NK-92 (cell line): Measurements from ENCODE around the gene AMMECR1L.
"Not testable (repeated sequence)": the region's sequence is repeated elsewhere in the genome, so short reads cannot be mapped to it uniquely, and the experiment has no call there.

Source experiments
- DNase-seq: peaks from one replicate; lab custom pipeline; 2025; ENCODE audit not compliant: unreplicated experiment; lab: John Stamatoyannopoulos, UW

AMMECR1L gene

DNA sequence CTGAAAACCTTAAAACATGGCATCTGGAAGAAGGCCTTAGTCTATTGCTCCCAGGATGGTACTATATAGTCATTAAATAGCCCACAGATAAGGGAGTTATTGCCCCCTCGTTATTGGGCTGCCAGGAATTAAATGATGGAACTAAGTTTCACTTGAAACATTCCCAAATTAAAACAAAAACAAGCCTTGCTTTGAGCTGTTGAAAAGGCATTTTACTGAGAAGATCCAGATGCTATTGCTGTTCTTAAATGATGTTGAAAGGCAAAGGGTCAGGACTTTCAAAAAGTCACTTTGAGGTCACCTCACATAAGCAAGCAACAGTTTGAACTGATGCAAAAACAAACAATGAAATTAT, 2.0 kb upstream of the AMMECR1L start:
- DNase-seq: no peak

DNA sequence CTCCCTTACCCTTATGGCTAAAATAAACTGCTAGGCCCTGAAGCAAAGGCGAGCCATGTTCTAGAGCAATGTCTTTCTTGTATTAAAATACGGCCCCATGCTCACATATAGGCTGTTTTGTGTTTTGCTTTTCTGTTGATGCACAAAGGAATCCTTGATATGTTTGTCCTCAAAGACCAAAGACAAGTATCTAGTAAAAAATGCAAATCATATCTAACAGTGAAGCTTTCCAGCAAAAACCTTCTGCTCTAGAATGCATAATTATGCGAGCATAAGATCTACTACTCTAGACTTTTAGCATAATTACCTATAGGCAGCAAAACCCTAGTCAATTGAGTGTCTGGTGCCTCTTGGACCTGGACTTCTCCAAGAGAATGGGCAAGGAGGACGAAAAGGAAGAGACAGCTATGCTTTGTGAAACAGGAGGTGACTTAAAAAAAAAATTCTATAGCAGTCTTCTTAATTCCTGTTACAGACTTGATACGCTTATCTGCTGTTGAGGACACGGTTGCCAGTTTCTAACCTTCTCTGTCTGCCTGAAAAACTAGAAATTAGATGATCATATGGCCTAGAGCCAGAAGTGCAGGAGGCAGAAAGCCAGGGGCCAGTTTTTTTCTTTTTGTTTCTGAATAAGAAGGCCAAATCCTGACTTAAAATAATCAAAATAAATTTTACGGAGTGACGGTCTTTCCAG, 1.5 kb upstream of the AMMECR1L start:
- DNase-seq: no peak

DNA sequence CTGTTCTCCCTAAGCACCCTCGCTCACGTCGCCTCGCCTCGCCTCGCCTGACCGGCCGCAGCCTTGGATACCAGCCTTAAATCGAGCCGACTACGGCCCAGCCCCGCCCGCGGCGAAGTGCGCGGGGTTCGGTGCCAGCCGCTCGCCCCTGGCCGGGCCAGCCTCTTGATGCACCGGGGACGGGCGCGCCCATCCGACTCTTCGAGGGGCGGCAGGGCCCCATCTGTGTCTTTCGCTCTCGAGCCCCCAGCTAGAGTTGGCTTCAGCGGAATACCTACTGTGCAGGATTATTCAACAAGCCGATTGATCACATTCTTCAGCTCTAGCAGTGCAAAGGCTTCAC, 808 bp upstream of the AMMECR1L start:
- DNase-seq: not testable (repeated sequence)

DNA sequence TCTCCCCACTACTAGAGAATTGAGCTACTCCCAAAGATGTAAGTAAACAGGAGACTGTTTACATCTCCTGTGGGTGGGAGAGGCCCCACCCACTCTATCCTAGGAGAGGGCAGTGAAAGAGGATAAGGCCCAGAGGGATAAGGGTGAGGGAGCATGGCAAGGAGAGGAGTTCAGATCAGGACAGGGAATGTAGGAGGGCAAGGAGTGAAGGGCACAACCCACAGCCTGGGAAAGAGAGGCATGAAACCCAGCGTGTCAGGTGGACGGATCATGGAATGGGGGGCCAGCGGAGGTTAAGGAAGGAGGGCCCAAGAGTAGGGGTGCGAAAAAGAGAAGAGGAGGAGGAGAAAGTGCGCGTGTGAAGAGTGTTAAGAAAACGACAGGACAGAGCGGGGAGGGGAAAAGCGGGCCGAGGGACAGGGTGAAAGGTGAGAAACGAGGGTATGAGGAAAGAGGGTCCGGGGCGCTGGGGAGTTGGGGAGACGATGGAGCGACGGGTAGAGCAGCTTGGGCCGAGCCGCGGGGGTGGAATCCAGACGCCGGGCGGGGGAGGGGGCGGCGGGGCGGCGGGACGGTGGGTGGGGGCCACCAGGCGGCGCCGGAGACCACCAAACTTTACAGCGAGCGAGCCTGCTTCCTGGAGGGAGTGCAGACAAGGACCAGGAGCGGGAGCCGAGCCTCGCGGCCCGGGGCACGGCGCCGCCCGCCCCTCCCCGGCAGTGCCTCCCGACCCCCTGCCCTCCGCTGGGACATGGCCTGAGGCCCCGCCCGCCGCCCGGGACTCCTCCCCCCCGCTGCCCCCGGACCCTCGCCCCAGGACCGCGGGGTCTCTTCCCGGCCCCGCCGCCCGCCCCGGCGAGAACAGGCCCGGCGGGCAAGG, 655 bp downstream of the AMMECR1L start:
- DNase-seq: not testable (repeated sequence)

DNA sequence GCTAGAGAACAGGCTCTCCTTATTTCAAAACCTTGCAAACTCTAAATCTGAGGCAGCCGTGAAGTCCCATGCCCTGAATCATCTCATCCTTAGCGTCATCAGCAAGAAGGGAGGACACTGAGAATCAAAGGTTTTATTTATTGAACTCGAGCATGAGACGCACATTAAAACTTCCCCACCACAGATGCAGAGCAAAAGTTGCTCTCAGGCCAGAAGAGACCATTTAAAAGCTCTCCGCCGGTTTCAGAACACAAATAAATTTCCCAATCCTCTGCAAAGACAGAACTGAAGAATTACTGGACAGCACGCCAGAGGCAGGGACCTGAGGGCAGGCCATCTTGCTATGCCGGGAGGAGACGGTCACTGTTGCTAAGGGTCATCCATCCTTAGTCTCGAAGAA, 1.3 kb downstream of the AMMECR1L start:
- DNase-seq: no peak

DNA sequence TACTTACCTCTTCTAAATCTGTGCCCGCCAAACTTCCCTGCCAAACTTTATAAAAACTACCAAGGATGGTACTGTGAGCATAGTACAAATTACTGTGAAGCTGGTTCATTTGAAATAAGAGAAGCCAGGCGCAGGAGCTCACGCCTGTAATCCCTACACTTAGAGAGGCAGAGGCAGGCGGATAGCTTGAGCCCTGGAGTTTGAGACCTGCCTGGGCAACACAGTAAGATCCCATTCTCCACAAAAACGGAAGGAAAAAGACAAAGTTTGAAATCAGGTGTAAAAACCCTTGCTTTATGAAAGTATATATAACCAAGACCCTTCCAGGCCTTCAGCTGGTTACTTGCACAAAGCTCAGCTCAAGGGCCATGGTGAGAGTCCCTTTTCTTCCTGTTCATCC, 5.9 kb downstream of the AMMECR1L start:
- DNase-seq: no peak

DNA sequence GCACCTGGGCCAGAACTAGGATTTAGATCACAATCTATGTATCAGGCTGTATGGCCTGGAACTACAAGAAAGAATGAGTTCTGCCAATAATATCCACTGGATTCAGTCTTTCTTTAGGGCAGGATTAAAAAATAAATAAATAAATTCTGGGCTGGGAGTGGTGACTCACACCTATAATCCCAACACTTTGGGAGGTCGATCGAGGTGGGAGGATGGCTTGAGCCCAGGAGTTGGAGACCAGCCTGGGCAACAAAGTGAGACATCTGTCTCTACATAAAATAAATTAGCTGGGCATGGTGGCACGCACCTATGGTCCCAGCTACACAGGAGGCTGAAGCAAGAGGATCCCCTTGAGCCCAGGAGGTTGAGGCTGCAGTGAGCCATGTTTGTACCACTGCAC, 8.1 kb downstream of the AMMECR1L start:
- no peak for DNase-seq

DNA sequence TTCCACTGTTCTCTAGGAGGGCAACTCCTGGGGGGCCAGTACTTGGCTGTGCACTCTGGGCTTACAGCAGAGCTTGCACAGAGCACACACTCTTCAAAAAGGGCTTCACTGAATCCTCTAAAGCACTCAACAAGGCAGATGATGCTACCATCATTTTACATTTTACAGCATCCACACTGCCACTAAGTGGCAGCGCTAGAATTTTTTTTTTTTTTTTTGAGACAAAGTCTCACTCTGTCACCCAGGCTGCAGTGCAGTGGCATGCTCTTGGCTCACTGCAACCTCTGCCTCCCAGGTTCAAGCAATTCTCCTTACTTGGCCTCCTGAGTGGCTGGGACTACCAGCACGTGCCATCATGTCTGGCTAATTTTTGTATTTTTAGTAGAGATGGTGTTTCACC, 8.6 kb downstream of the AMMECR1L start:
- DNase-seq: no peak

DNA sequence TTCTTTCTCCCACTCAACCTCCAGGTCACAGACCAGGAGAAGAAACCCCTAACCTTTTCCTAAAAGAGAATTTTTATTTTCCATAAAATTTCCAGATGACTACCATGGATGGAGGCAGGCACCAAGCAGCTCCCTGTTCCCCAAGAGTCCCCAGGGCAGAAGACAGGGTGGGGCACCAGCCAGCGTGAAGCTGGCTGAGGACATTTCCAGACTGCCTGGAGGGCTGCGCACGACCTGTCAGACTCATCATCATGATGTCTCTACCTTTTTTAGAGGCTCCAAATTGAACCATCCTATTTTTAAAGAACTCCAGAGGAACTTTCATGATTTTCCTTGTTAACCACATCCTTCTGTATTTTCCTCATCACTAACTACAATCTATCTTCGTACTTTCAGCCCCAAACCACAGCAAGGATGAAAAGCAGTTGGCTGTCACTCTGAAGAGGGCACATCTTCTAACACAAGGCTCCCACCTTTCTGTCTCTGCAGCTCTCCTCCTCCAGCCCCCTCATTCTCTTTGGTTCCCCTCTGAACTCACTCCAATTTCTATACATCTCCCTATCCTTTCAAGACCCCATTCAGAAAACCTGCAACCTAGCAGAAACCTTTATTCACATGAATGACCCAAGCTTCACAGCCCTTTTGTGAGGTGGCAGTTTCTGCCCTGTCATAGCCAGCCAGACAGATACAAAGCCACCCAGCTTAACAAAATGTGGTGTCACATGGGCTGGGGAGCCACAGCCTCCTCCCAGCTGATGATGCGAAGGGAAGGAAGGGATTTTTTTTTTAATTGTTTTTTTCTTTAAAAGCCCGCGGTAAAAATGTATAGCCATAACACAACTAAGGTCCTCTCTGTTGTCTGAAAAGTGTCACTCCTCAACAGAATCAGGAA, 11.1 kb downstream of the AMMECR1L start:
- no peak for DNase-seq

DNA sequence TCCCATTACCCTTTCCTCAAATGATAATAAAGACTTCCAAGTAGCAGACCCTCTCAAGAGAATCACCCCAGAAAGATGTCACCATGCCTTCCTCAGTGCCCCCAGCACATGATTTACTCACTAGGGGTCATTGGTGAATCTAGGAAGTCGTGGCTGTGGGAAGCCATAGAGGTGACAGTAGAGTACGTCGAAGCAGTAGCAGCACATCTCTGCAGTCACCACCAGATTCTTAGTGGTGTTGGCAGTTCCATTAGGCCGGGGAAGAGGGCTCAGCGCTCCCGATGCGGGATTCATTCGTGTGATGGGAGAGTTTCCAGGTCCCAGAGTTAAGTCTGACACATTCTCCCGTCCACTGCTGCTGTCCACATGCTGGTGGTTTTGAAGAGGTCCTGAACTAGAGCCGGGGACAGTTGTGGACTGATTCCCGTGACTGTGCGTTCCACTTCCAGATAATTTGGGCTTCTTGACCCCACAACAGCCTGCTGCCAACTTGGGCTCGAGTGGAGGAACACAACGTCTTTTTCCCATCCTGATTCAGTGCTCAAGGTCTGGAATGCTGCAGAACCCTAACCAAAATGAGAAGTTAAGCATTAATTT, 12.0 kb downstream of the AMMECR1L start:
- no peak for DNase-seq

DNA sequence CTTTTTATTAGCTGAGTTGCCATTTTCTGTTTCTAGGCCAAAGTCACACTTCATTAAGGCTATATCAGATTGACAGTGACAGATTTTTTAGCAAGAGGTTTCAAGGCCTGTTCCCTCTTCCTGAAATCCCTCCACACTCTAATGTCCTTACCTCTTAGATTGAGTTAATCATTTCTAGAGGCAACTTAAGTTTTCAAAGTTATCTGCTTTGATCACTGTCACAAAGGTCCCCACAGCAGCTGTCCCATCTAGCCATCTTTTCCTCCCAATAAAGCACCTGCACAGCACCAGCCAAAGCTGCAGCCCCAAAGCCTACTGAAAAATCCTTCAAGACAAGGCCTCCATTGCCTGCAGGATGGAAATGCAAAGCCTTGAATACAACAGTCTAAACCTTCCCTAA, 13.4 kb downstream of the AMMECR1L start:
- no peak for DNase-seq

DNA sequence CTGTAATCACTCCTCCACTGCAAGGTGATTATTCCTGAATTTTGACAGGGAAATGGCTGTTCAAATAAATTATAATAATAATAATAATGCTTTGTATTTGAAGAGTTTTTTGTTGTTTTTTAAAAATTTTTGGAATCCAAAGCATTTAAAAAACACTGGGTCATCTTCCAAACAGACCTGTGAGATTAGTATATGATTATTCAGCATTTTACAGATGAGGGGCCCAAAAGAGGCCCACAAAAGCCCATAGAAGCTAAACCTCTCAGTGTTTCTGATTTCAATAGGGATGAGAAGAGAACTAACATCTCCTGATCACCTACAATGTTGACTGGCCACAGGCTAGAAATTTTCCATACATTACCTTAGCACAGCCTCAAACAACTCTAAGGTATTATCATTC, 19.8 kb downstream of the AMMECR1L start:
- DNase-seq: no peak

DNA sequence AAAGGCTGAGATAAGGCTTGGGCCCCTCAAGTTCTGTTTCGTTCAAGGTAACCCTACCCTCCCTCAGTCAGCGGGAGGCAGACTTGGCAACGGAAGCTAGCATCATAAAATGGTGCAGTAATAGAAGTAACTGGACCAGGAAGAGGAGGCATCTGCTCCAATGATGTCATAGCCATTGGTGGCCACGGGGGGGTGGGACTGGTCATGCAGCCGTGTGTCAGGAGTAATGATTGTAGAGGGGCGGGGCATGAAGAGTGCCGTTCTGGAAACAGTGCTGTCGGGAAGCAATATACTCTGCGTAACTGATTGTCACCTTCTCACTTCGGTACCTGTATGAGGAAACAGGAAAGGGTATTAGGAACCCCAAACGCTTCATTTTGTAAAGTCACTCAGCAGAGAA, 20.9 kb downstream of the AMMECR1L start:
- DNase-seq: no peak

DNA sequence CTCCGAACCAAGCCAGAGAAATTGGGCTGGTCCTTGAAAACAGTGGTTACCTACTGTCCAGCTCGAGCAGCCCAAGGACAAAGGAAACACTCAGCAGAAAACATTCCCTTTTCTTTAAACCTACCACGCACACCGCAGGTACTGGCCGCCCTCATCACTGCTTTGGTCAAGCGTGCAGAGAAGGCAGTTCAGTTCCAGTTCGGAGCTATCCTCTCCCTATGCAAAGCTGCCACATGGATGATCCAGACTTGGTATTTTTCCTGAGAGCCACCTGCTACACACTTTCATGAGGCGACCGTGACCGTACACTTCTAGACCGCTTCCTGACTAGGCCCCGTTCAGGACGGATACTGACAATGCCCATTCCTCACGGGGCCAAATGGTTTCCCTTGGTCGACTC, 23.5 kb downstream of the AMMECR1L start:
- DNase-seq: no peak

DNA sequence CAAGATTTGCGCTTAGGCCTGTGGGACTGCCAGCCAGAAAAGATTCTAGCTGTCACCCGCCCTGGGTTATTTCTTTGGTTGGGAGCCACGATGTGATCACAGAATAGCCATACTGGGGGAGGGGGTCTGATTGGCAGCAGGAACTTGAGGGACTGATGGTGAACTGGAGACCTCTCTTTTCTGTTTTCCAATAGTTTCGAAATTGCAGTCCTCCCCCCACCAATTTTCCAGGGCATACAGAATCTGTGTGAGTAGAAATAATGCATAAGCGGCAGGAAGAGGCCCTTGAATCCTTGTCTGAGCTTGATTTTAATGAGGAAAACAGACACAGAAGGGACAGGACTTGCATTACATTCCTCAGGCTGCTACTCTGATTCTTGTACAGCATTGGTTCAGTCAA, 25.6 kb downstream of the AMMECR1L start:
- no peak for DNase-seq

DNA sequence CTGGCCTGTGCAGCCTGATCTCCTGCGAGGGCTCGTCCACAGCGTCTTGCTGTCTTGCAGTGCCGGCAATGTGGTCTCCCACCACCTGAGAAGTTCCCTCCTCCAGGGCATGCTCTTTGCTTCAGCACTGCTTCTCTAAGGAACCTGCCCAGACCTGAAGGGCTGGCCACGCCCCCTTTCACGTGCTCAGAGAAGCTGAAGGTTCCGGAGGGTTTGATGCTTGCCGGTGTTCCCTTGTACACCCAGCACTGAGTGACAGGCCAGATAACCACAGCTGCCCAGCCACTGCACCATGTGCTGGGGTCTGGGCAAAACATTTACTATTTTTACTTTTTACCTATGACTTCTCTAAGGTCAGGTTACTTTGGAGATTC, 26.1 kb downstream of the AMMECR1L start:
- DNase-seq: no peak

DNA sequence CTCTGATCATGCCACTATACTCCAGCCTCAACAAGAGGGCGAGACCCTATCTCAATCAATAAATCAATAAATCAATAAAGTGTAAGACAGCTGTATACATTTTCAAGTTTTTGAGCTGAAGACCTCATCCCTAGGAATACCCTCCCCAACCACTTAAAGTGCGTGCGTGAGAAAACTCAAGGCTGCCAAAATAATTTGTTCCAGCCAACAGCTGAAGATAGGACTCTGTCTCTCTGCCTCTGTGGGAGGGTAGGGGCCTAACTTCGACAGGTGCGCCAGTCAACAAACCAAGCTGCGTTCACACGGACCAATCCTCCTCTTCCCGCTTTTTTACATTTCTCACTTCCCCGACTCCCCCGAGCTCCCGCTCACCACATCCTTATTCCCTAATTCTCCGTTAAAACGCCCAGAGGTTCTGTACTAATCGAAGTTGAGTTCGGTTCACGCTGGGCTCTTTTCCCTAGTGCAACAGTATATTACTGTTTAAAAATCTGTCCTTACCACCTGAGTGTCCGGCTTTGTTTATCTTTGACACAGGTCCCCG, 28.4 kb downstream of the AMMECR1L start:
- DNase-seq: no peak

DNA sequence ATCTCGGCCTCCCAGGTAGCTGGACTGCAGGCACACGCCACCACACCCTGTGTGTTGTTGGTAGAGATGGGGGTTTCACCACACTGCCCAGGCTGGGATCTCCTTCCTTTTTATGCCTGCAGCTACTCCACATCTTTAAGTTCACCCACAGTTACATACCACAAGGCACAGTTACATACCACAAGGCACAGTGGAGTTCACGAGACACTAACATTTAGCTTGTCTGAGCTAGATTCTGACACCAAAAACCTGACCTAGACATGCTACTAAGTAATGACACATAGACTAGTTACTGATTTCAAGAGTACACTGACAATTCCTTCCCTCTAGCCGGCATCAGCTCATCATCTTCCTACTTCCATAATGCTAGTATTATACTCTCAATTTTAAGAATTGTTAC, 32.1 kb downstream of the AMMECR1L start:
- DNase-seq: no peak

DNA sequence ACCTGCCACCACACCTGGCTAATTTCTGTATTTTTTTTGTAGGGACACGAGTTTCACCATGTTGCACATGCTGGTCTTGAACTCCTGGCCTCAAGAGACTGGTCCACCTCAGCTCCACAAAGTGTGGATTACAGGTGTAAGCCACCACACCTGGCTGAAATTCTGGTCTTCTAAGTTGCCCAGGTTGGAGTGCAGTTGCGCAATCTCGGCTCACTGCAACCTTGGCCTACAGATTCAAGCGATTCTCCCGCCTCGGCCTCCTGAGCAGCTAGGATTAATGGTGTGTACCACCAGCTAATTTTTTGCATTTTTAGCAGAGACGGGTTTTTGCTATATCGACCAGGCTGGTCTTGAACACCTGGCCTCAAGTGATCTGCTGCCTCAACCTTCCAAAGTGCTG, 33.4 kb downstream of the AMMECR1L start:
- no peak for DNase-seq

DNA sequence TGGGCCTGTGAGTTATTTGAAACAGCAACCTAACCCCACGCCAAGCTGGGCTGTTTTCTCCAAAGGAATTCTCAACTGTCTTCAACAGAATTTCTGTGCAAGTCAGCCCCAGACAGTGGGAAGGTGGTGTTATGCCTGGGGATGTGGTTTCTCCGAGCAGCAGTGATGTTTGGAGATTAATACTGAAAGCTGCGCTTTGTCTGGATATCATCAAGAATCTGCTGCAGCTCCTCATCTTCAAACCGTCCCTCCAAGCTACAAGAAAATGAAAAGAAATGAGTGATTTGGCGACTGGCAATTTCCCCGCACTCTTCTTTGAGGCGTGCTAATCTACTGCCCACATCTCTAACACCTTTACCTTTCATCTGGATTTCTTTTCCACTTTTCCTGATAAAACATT, 37.8 kb downstream of the AMMECR1L start:
- no peak for DNase-seq

DNA sequence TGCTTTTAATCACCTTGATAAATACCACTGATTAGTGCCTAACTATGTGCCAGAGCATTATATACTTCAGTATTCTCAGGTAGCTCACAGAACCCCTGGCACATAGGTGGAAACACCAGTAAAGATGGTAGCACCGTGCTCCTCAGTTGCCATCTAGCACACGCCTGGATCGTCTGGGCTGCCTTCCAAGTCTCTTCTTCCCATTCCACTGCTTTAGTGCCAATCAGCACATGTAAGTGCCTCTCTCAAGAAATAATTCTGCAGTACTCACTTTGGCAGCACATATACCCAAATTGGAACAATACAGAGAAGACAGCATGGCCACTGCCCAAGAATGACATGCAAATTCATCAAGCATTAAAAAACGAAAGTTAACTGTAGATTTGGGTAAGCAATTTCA, 40.8 kb downstream of the AMMECR1L start:
- no peak for DNase-seq
